Renal pelvis (tissue), 4 donors: ENCODE measurements around the gene AMY2B. TPM values are rescaled to one million over a fixed set of nuclear protein-coding genes. Genes with fewer than 3 reads are reported as not detected.
"Not testable (repeated sequence)": the region's sequence is repeated elsewhere in the genome, so short reads cannot be mapped to it uniquely, and the experiment has no call there.

Source experiments
- DNase-seq: peaks from one replicate; pipeline ENCODE4 v3.0.0-alpha.2; 2013
- polyA plus RNA-seq, 3 donors: library from polyadenylated mRNA; unstranded; fragments of 120-200 nt; gene quantifications; one replicate each; pipeline ENCODE4 v1.2.1, GENCODE V29; 2013; ENCODE audit not compliant: insufficient read length in 3 of 3

The AMY2B gene
- polyA plus RNA-seq, 3 donors: 24.5 to 61.1 (median 45.6) TPM

DNA sequence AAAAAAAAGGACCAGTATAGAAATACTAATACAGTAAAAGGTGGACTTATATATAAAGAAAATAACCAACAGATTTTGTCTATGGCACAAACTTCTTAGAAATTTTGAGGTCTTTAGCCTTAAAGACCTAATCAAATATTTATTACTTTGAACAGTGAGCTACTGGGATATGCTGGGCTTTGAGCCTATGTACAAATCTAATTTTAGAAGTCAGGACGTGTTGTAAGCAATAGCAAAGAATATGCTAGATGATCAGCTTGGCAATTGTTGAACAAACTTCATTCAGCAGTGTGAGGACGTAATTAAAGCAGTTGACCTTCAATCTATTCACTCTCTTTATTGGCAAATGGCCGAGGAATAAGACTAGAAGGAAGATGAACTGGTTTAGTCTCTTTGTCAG lies 31.4 kb downstream of the AMY2B start:
- DNase-seq: not testable (repeated sequence)

DNA sequence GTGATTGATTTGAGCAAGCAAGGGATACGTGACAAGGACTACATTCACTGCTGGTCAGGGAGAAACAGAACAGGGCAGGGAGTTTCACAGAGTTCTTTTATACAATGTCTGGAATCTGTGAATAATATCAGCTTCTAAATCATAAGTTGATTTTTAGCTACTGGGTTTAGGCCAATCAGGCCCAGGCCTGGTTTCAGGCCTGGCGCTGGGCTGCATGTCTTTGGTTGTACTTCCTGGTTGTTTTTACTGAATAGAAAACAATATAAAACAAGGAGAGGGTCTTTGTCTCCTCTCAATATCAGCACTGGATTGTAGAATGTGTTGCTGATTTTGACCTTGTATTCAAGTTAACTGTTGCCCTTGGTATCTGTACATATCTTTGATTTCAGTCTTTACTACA lies 45.0 kb downstream of the AMY2B start:
- DNase-seq: no peak

DNA sequence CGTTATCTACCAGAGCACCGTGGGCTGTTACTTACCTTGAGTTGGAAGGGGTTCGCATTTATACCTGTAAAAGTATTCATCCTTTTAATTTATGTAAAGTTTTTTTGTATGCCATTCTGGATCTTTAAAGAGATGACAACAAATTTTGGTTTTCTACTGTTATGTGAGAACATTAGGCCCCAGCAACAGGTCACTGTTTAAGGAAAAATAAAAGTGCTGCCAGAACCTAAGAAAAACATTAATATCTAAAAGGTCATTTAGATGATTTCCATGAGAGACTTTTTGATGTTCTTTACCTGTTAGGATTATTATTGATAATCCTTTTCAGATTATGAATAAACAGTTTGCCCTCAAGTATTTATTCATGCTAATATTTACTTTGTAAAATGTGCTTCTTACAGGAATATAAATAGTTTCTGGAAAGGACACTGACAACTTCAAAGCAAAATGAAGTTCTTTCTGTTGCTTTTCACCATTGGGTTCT lies 45.6 kb downstream of the AMY2B start, which contains the start of gene AMY2A:
TSS of gene AMY2A (plus strand) at position 434 of the 484 bp plus-strand sequence. CDS start at position 448, 14 bp downstream.
- DNase-seq: not testable (repeated sequence)

DNA sequence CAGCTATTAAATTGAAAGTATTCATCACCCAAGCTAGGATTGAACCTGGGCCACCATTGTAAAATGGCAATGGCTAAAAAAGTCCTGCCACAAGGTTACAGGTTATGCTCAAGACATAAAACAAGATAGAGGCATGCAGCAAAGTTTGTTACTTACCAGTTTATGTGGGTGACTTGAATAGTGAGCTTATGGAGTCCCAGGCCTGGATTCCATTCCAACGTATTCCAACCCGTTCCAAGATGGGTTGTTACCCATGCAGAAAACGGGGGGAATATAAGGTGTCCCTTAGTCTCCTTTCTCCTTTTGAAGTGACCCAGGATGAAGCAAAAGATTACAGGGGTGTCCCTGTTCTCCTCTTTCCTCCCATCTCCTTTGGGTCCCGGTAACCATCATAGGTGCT lies 56.0 kb downstream of the AMY2B start:
- not testable (repeated sequence) for DNase-seq

Other genes with a start within 250 kb of the AMY2B start
- 10 to 100 TPM; 35.4 to 84.4 (median 82.8) TPM for gene RNPC3, start 45.9 kb upstream of the AMY2B start, polyA plus RNA-seq
- under 1 TPM in 1 of 3 donors, not detected in 2; 0.47 TPM for gene AMY2A, start 45.8 kb downstream of the AMY2B start, polyA plus RNA-seq
- gene AMY1A, start 84.2 kb downstream of the AMY2B start, polyA plus RNA-seq: under 1 TPM in 2 of 3 donors, not detected in 1; 0.38 to 0.40 TPM
- under 1 TPM; 0.16 to 0.40 (median 0.38) TPM for gene AMY1B, start 124.6 kb downstream of the AMY2B start, polyA plus RNA-seq
- not detected for gene AMY1C, start 178.3 kb downstream of the AMY2B start, polyA plus RNA-seq